Fibroblast of mammary gland (primary cell): ENCODE results near the gene TIGD3.

ENCODE experiments used
- DNase-seq: peaks from one replicate; pipeline ENCODE4 v3.0.0-alpha.2; 2010; ENCODE audit warnings: low read depth
- H3K4me3 ChIP-seq: 2 replicates; pipeline ENCODE4 v1.5.1; 2011; ENCODE audit warnings: low read depth, mild to moderate bottlenecking, low read length, moderate library complexity; ENCODE audit not compliant: control insufficient read depth
- CTCF ChIP-seq: conservative IDR thresholded peaks from 2 replicates; pipeline ENCODE4 v1.5.1; 2011; ENCODE audit warnings: low read depth, low read length, inconsistent platforms; ENCODE audit not compliant: control insufficient read depth, insufficient read depth

The TIGD3 gene

DNA sequence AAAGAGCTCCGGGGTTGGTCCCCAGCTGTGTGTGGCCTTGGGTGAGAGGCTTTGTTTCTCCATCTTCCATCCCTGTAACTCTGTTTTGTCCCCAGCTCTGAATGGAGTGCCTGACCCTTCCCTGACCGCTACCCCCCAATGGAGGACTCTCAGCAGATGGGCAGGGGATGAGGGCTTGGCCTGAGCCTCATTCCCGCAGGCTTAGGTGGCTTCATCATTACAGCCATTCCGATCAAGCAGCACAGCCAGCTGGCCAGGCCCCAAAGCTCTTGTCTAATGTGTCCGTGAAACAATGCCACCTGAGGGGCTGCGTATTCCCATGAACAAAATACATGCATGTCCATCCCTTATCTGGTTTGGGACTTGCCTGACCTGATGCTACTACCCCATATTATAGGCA, 43.8 kb upstream of the TIGD3 start:
- H3K4me3 ChIP-seq = no peak overlapping the region
- peak; percentile 54 for DNase-seq
- TF ChIP-seq CTCF = no peak

DNA sequence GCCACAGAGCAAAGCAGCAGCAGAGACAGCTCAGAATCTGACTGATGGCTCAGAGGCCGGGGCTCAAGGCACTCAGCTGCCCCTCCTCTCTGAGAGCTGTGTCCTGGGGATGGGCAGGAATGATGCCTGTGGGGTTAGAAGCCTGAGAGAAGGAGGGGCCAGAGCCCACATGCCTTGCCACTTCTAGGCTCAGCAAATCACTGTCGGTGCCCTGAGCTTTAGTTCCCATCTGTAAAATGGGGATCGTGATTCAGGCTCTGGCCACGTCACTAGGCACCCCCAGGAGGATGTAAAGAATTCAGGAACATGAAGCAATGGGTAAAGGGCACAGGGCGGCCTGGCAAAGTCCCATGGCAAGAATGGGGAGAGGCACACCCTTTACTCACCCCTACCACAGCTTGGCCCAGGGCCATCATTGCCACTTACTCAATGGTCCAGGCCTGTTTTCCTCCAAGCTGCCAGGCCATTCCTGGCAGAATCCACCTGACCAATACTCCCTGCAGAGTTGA, 43.3 kb upstream of the TIGD3 start:
- no peak for TF ChIP-seq CTCF
- peak; percentile 71 for DNase-seq
- no peak overlapping the region for H3K4me3 ChIP-seq

DNA sequence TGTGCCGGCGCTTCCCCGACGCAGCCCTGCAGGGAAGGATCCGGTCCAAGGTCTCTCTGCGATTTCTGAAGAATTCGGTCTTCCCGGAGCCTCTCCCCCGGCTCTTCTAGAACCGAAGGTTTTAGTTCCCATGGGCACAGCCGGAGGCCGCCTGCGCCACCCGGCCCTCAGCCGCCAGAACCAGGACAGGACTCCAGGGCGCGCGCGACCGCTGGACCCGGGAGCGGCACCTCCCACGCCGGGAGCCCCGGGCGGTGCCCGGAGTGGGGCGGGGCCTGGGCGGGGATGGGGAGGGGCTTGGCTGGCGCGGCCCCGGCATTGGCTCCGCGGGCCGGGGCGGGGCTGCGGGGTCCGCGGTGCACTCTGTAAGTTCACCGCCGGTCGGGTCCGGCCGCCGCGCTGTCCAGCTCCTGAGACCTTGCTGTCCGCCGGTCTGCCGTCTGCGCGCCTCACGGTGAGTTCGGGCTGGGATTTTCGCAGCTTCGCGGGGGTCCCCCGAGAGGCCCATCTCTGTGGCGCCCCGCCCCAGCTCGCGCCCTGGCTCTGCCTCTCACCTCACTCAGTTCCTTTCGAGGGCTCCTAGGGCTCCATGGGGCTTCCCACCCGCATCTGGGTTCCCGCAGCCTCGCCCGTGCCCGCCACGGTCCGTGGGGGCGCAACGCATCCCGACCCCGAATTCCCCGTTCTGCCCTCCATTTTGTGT, 39.9 kb upstream of the TIGD3 start, which contains the start of gene CDC42EP2:
Gene CDC42EP2 (plus strand): TSS at position 366 of the 703 bp plus-strand sequence. CDS start 6,033 bp downstream, outside the sequence.
- DNase-seq = peak; percentile 76
- peak within 1 kb of the TSS; percentile 90 for H3K4me3 ChIP-seq
- no peak for TF ChIP-seq CTCF

- TF ChIP-seq CTCF = peak; percentile 61
- H3K4me3 ChIP-seq = peak overlapping the region; percentile 90
- DNase-seq = peak; percentile 68
Measured at GRCh38 chr11:65315204-65315865, 39.2 kb upstream of the TIGD3 start.

DNA sequence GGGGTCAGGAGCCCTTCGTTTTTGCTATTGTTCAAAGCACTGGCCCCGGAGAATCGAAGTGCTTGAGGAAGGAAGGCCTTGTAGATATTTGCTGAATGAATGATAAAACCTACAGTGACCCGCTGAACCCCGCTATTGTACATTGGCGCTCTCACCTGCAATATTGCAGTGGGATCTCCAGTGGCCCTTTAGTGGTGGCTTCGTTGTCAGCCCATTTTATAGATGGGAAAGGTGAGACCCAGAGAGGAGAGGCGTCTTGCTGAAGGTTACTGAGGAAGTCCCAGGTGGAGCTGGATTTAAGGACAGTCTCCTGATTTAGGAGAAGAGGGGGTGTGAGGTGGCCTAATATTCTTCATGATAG, 38.7 kb upstream of the TIGD3 start:
- no peak for DNase-seq
- no peak for TF ChIP-seq CTCF
- H3K4me3 ChIP-seq = peak overlapping the region; percentile 90

DNA sequence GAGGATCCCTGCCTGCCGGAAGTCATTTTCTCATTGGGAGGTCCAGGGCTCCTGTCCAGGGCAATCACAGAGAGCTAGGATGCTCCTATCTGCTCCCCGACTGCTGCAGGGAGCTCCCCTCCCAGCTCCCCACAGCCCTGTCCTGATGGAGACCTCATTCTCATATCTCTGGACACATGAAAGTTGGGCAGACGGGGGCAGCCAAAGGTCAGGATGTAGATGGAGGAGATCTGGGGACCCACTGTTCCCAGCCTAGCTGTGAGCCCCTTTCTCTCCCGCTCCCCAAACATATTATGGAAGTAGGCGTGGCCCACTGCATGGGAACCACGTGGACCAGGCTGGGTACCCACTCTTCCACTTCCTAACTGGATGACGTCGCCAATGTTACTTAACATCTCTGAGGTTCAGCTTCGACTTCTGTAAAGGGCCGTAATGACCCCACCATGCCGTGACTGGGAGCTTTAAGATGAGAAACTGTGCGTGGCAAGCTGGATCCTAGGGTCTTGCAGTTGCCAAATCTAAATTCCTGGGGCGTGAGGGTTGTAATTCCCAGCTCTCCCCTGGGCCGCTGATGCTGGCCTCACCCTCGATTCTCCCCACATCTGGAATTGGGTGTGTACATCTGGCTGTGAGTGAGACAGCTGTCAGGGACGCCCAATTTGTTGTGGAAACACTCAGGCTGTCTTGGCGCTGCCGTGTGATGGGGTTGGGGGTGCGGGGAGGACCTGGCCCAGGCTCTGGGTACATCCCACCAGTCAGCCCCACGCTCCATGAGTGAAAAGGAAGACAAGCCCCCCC, 38.1 kb upstream of the TIGD3 start:
- peak overlapping the region; percentile 90 for H3K4me3 ChIP-seq
- peak; percentile 99 for DNase-seq
- no peak for TF ChIP-seq CTCF
